Hepatocyte (in vitro differentiated cells): Measurements from ENCODE around the gene EPHA6.

Experiments used
- EZH2 ChIP-seq: fragments of 200-600 bp; sonication (generic); IDR thresholded peaks from 2 replicates; pipeline ENCODE4 v1.6.1; 2016; ENCODE audit warnings: antibody characterized with exemption, mild to moderate bottlenecking, borderline replicate concordance
- TF ChIP-seq, protein P1 (sequence below): fragments of 200-600 bp; sonication (generic); IDR thresholded peaks from 2 replicates; pipeline ENCODE4 v1.5.1; 2016; ENCODE audit warnings: antibody characterized with exemption, mild to moderate bottlenecking; ENCODE audit not compliant: poor library complexity

DNA sequence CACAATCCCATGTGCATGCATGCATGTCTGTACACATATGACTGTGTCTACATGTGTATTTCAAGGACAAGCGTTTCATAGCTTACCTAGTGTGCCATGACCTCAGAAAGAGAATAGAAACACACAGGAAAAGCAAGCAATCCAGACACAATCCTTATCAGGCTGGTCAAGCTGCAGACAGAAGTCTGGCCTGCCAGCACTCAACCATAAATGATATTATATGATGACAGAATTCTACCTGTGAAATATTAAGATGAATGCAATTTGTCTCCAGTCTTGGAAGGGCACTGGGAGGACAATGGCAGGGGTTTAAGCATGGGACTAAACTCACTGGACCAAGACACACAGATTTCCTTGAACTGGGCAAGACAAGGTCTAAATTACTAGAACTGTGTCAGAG lies 899.2 kb downstream of the EPHA6 start:
- TF ChIP-seq, protein P1, sequence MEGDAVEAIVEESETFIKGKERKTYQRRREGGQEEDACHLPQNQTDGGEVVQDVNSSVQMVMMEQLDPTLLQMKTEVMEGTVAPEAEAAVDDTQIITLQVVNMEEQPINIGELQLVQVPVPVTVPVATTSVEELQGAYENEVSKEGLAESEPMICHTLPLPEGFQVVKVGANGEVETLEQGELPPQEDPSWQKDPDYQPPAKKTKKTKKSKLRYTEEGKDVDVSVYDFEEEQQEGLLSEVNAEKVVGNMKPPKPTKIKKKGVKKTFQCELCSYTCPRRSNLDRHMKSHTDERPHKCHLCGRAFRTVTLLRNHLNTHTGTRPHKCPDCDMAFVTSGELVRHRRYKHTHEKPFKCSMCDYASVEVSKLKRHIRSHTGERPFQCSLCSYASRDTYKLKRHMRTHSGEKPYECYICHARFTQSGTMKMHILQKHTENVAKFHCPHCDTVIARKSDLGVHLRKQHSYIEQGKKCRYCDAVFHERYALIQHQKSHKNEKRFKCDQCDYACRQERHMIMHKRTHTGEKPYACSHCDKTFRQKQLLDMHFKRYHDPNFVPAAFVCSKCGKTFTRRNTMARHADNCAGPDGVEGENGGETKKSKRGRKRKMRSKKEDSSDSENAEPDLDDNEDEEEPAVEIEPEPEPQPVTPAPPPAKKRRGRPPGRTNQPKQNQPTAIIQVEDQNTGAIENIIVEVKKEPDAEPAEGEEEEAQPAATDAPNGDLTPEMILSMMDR = no peak
- no peak for TF ChIP-seq EZH2
